Trophoblast cell (in vitro differentiated cells and primary cell): ENCODE results near the gene TBL1X.

Experiments
- DNase-seq, 2 donors: peaks; one replicate each; pipeline ENCODE4 v3.0.0-alpha.2; 2016
- H2AFZ ChIP-seq: 2 replicates; pipeline ENCODE4 v1.6.1; 2013; ENCODE audit warnings: low read length, moderate library complexity, mild to moderate bottlenecking; ENCODE audit not compliant: insufficient read depth, poor library complexity
- H2AK5ac ChIP-seq: 2 replicates; pipeline ENCODE4 v1.6.1; 2013; ENCODE audit warnings: mild to moderate bottlenecking, low read length
- H2BK120ac ChIP-seq: 2 replicates; pipeline ENCODE4 v1.6.1; 2013; ENCODE audit warnings: low read length, mild to moderate bottlenecking, moderate library complexity; ENCODE audit not compliant: insufficient read depth, poor library complexity
- H2BK12ac ChIP-seq: 2 replicates; pipeline ENCODE4 v1.6.1; 2013; ENCODE audit warnings: mild to moderate bottlenecking, low read length, moderate library complexity
- H2BK5ac ChIP-seq: 2 replicates; pipeline ENCODE4 v1.6.1; 2013; ENCODE audit warnings: low read length, low read depth, moderate library complexity, mild to moderate bottlenecking; ENCODE audit not compliant: poor library complexity
- H3K14ac ChIP-seq: 2 replicates; pipeline ENCODE4 v1.6.1; 2013; ENCODE audit warnings: mild to moderate bottlenecking, low read length
- H3K18ac ChIP-seq: 2 replicates; pipeline ENCODE4 v1.6.1; 2013; ENCODE audit warnings: mild to moderate bottlenecking, low read length
- H3K23ac ChIP-seq: 2 replicates; pipeline ENCODE4 v1.6.1; 2013; ENCODE audit warnings: low read length
- H3K27ac ChIP-seq: 2 replicates; pipeline ENCODE4 v1.5.1; 2013; ENCODE audit warnings: low read depth, mild to moderate bottlenecking, inconsistent platforms, low read length, moderate library complexity
- H3K27me3 ChIP-seq: 2 replicates; pipeline ENCODE4 v1.6.1; 2013; ENCODE audit warnings: inconsistent platforms, mild to moderate bottlenecking, low read length, moderate library complexity; ENCODE audit not compliant: insufficient read depth
- H3K36me3 ChIP-seq, 2 experiments: 1 replicate in 1 of 2; 2 replicates in 1 of 2; pipeline ENCODE4 v1.6.1; 2013; ENCODE audit warnings: low read length in 2 of 2, mild to moderate bottlenecking in 2 of 2, moderate library complexity in 1 of 2; ENCODE audit not compliant: insufficient read depth in 2 of 2, control insufficient read depth in 1 of 2
- H3K4ac ChIP-seq: 2 replicates; pipeline ENCODE4 v1.6.1; 2013; ENCODE audit warnings: low read depth, mild to moderate bottlenecking, low read length, moderate library complexity
- H3K4me1 ChIP-seq, 2 experiments: 1 replicate in 1 of 2; 2 replicates in 1 of 2; pipeline ENCODE4 v1.6.1; 2013; ENCODE audit warnings: low read length in 2 of 2, mild to moderate bottlenecking in 2 of 2, moderate library complexity in 1 of 2; ENCODE audit not compliant: insufficient read depth in 2 of 2, control insufficient read depth in 1 of 2
- H3K4me2 ChIP-seq: 2 replicates; pipeline ENCODE4 v1.6.1; 2013; ENCODE audit warnings: inconsistent platforms, mild to moderate bottlenecking, low read length, moderate library complexity
- H3K4me3 ChIP-seq: 2 replicates; pipeline ENCODE4 v1.5.1; 2013; ENCODE audit warnings: mild to moderate bottlenecking, low read depth, low read length, inconsistent platforms
- H3K79me1 ChIP-seq: one replicate; pipeline ENCODE4 v1.6.1; 2013; ENCODE audit warnings: low read length
- H3K79me2 ChIP-seq: 2 replicates; pipeline ENCODE4 v1.6.1; 2013; ENCODE audit warnings: low read length, mild to moderate bottlenecking; ENCODE audit not compliant: control insufficient read depth, insufficient read depth, poor library complexity
- H3K9ac ChIP-seq: 2 replicates; pipeline ENCODE4 v1.6.1; 2013; ENCODE audit warnings: mild to moderate bottlenecking, low read length
- H3K9me3 ChIP-seq: 2 replicates; pipeline ENCODE4 v1.6.1; 2013; ENCODE audit warnings: low read depth, mild to moderate bottlenecking, control low read depth, inconsistent platforms, low read length; ENCODE audit not compliant: insufficient read depth
- H4K12ac ChIP-seq: 2 replicates; pipeline ENCODE4 v1.6.1; 2013; ENCODE audit warnings: low read depth, mild to moderate bottlenecking, low read length, moderate library complexity
- H4K8ac ChIP-seq: 2 replicates; pipeline ENCODE4 v1.6.1; 2013; ENCODE audit warnings: low read depth, mild to moderate bottlenecking, low read length, moderate library complexity
- H4K91ac ChIP-seq: one replicate; pipeline ENCODE4 v1.6.1; 2013; ENCODE audit warnings: low read depth, mild to moderate bottlenecking, low read length, moderate library complexity
- WGBS: extraction: QIAGEN DNeasy Blood & Tissue Kit; methylation state at CpG from one replicate; pipeline ENCODE4 v1.1.7; 2013; ENCODE audit warnings: missing lambda C conversion rate; ENCODE audit not compliant: insufficient read length, insufficient coverage; ENCODE audit errors: extremely low coverage; 5-methylcytosine and 5-hydroxymethylcytosine counted together

The TBL1X gene

DNA sequence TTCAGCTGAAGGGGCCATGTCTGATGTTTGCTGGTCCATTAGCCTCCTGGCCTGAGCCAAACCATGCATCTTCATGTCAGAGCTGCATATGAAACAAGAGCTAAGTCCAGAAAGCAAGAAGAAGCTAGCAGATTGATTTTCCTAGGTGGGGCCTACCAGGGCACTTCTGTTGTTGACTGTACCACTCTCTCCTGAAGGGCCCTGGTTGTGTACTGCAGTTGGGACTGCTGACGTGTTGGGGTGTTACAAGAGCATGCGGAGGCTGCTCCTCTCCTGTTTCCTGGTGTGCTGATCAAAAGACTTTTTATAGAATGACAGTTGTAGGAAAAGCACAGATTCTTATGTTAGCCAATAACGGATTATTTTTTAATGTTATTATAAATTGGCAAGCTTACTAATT lies 145.1 kb downstream of the TBL1X start:
- H2BK120ac ChIP-seq, result no peak overlapping the region
- H3K4ac ChIP-seq, result no peak overlapping the region
- no peaks in the 10 kb centered on the region for H3K27me3 ChIP-seq
- no peaks in the 10 kb centered on the region for H3K9me3 ChIP-seq
- H3K9ac ChIP-seq, result no peak overlapping the region
- no peak overlapping the region for H2BK12ac ChIP-seq
- H3K23ac ChIP-seq, result no peak overlapping the region
- H3K79me2 ChIP-seq, result no peaks in the 10 kb centered on the region
- no peak overlapping the region for H2BK5ac ChIP-seq
- H4K12ac ChIP-seq, result no peak overlapping the region
- H4K8ac ChIP-seq, result no peak overlapping the region
- H3K4me1 ChIP-seq, result no peaks in the 10 kb centered on the region
- H3K79me1 ChIP-seq, result no peaks in the 10 kb centered on the region
- H3K18ac ChIP-seq, result no peak overlapping the region
- no peak overlapping the region for H3K4me3 ChIP-seq
- H3K4me2 ChIP-seq, result no peak overlapping the region
- H3K27ac ChIP-seq, result no peak overlapping the region
- H3K36me3 ChIP-seq, result no peaks in the 10 kb centered on the region
- DNase-seq, result no peak
- H4K91ac ChIP-seq, result no peak overlapping the region
- no peak overlapping the region for H3K14ac ChIP-seq
- no peak overlapping the region for H2AK5ac ChIP-seq
- WGBS, result no CpG with 5 or more reads among the region's 3 CpGs
- H2AFZ ChIP-seq, result no peak overlapping the region

DNA sequence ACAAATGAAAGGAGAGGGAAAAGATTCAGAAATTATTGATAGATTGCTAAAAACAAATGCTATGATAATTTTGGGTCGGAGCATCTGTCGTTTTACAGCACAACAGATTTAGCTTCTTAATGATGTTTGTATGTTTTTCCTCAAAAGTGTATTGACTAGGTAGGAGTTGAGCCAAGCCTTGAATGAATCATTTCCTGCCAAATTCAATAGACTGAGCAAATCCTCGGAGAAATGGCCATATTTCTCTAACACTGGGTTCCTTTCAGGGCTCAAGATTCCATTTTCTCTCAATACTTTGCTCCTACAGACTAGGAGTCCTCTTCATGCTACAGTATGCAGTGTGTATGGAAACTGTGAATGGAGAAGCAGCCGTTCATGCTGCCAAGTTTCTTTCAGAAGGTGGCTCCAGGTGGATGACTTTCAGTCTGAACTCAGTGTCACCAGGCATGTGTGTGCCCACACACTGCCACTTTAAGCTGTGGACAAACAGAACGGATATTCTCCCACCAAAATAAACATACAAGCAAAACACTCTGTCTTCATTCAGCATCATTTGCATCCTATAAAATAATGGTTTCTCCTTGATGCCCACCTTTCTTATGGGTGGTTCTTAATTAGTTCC lies 146.0 kb downstream of the TBL1X start:
- no peak overlapping the region for H3K23ac ChIP-seq
- no peak overlapping the region for H3K4ac ChIP-seq
- no peak overlapping the region for H2AFZ ChIP-seq
- H4K12ac ChIP-seq, result no peak overlapping the region
- H2BK12ac ChIP-seq, result no peak overlapping the region
- H2AK5ac ChIP-seq, result no peak overlapping the region
- no CpG with 5 or more reads among the region's 5 CpGs for WGBS
- H3K4me1 ChIP-seq, result no peaks in the 10 kb centered on the region
- no peak overlapping the region for H4K8ac ChIP-seq
- no peak overlapping the region for H3K14ac ChIP-seq
- H3K79me2 ChIP-seq, result no peaks in the 10 kb centered on the region
- H3K27ac ChIP-seq, result no peak overlapping the region
- H2BK5ac ChIP-seq, result no peak overlapping the region
- no peak overlapping the region for H2BK120ac ChIP-seq
- H3K27me3 ChIP-seq, result no peaks in the 10 kb centered on the region
- DNase-seq, result no peak
- no peak overlapping the region for H4K91ac ChIP-seq
- no peak overlapping the region for H3K9ac ChIP-seq
- no peaks in the 10 kb centered on the region for H3K36me3 ChIP-seq
- H3K18ac ChIP-seq, result no peak overlapping the region
- H3K4me3 ChIP-seq, result no peak overlapping the region
- H3K79me1 ChIP-seq, result no peaks in the 10 kb centered on the region
- no peak overlapping the region for H3K4me2 ChIP-seq
- H3K9me3 ChIP-seq, result no peaks in the 10 kb centered on the region

DNA sequence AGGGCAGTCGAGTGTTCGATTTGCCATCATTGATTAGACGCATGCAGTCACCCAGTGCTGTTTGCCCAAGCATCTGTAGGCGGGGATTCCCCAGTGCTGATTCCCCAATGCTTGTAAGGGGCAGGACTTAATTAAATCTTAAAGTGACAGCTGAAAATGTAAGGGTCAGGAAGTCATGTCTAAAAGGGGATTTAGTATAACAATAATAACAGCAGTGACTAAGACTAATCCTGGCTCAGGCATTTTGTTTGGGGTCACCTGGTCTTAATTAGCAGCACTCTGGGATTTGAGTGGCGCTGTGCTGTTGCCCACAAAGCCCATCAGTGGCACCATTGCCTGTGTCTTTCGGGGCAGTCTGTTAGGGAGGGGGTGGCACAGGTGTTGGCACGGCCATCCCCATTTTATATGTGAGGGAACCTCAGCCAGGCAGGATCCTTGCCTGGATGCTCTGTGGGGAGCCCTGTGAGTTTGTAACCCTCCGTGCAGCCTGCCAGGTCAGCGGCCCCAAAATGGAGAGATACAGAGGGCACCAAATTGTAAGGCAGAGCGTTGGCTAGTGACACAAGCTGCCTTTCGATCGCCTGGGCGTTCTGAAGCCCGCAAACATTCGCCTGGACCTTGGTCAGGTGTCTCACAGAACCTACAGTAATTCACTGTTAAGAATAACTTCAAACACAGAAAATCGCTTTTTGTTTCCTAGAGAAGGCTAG lies 146.7 kb downstream of the TBL1X start:
- Histone ChIP-seq H3K79me2 (no peaks in the 10 kb centered on the region), H4K91ac (no peak overlapping the region), H2BK12ac (no peak overlapping the region), H3K23ac (no peak overlapping the region), H3K4me3 (no peak overlapping the region), H3K14ac (no peak overlapping the region), H4K8ac (no peak overlapping the region), H3K9me3 (no peaks in the 10 kb centered on the region), H3K27ac (no peak overlapping the region), H3K9ac (no peak overlapping the region), H3K18ac (no peak overlapping the region), H2AFZ (no peak overlapping the region), H3K4me2 (no peak overlapping the region), H2BK5ac (no peak overlapping the region), H3K27me3 (no peaks in the 10 kb centered on the region), H3K4ac (no peak overlapping the region), H2AK5ac (no peak overlapping the region), H2BK120ac (no peak overlapping the region), H3K79me1 (no peaks in the 10 kb centered on the region), H3K36me3 (no peaks in the 10 kb centered on the region), H3K4me1 (no peaks in the 10 kb centered on the region), H4K12ac (no peak overlapping the region)
- DNase-seq, result no peak
- no CpG with 5 or more reads among the region's 16 CpGs for WGBS

DNA sequence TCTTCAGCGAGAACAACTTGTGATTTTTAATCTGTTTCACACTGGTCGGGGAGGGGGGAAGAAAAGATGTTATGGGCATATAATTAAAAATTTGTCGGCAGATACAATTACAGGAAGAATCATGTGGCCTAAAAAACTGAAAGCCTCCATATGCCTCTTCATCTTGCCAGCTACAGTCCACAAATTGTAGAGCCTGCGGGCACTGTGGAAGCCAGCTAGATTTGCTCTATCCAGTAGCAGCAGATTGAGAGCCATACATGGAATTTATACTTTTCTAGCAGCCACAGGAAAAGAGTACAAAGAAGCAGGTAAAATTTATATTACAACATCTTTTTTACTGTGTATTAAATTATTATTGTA lies 147.3 kb downstream of the TBL1X start:
- Histone ChIP-seq H3K9ac (no peak overlapping the region), H3K4me1 (no peaks in the 10 kb centered on the region), H3K79me2 (no peaks in the 10 kb centered on the region), H4K12ac (no peak overlapping the region), H3K9me3 (no peaks in the 10 kb centered on the region), H3K23ac (no peak overlapping the region), H3K36me3 (no peaks in the 10 kb centered on the region), H3K79me1 (no peaks in the 10 kb centered on the region), H2BK12ac (no peak overlapping the region), H2BK5ac (no peak overlapping the region), H3K27ac (no peak overlapping the region), H3K4me3 (no peak overlapping the region), H3K4me2 (no peak overlapping the region), H3K4ac (no peak overlapping the region), H3K18ac (no peak overlapping the region), H2AK5ac (no peak overlapping the region), H4K91ac (no peak overlapping the region), H4K8ac (no peak overlapping the region), H3K14ac (no peak overlapping the region), H2AFZ (no peak overlapping the region), H3K27me3 (no peaks in the 10 kb centered on the region), H2BK120ac (no peak overlapping the region)
- DNase-seq, result no peak
- no CpG with 5 or more reads among the region's 4 CpGs for WGBS
